ENCODE data around the gene KCNQ2.

Gene KCNQ2

DNA sequence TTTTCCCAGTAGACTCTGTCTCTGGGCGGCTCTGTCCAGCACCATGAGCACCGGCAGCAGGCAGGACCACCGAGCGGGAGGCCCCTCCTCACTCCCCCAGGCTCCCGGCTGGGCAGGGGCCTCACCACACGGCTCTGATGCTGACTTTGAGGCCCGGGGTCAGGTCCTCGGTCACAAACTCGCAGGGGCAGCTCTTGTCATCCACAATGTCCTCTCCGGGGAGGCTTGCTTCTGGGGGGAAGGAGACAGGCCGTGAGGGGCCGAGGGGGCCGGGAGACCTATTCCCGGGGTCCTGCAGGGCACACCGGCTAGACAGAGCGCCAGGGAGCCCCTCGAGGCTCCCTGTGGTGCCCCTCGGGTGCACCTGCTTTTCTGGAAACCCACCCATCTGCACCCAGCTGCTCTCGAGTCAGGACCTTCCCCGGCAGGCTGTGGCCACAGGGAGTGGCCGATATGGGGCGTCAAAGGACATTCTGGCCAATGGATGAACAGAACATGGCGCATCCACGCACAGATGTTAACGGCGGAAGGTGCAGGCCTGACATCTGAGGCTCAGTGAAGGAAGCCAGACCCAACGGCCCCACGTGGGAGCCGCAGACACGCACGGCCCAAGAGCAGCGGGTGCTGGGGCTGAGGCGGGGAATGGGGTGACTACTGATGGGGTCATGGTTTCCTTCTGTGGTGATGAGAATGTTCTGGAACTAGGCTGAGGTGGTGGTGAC lies 58.3 kb downstream of the KCNQ2 start:
- DNase-seq: no peak

DNA sequence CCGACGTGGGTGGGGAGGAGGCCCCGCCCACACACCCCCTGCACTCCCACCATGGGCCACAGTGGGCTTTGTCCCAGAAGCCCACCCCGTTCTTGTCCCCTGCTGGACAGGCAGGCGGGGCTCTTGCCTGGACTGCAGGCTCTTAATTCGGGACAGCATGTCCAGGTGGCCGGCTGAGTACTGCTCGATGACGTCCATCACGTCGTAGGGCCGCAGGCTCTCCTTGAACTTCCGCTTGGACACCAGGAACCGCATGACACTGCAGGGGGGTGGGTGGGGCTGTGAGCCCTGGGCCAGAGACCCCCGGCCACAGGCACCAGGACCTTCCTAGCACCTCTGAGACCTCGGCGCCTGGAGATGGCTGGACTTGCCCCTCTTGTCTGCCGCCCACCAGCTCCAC lies 59.1 kb downstream of the KCNQ2 start:
- DNase-seq: no peak

DNA sequence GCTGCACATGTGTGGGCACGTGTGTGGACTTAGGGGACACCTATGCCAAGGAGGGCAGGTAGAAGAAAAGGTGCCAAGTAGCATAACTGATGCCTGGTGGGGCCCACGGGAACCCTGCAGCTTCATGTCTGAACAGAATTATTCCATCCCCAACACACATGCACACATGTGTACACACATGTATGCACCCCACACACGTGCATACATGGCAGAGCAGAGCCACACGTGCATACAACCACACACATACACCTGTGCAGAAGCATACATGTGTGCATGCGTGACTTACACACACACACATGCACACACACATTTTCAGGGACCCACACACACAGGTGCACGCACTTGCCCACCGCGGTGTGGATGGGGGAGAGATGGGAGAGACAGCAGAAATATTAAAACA lies 59.6 kb downstream of the KCNQ2 start:
- no peak for DNase-seq

DNA sequence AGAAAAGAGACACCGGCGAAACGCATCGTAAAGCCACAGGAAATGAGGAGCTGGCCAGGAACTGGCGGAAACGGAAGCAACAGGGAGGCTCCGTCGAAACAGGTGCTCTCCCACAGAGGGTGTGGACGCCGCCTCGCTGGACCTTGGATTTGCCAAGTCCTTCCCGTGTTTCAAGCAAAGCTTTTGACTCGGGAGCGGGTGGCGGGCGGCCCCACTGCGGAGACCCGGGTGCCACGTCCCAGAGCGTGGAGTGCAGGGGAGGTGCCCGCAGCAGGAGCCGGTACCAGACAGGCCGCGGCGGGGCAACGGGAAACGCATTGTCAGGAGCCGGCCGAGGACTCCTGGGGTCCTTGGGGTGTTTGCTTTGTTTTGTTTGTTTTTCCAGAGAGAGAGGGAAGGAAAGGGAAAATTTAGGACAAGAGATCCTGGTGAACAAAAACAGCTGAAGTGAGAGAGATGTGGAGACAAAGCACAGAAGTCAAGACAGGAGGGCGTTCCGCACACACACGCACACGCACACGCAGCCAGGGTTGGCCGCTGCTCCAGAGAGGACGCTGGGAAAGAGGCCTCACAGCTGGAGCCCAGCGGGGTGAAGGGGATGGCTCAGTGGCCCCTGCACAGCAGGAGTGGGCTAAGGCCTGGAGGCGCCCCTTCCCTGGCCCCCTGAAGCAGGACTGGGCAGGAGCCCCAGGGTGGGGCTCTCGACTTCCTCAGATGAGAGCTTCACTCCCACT lies 60.4 kb downstream of the KCNQ2 start:
- no peak for DNase-seq

DNA sequence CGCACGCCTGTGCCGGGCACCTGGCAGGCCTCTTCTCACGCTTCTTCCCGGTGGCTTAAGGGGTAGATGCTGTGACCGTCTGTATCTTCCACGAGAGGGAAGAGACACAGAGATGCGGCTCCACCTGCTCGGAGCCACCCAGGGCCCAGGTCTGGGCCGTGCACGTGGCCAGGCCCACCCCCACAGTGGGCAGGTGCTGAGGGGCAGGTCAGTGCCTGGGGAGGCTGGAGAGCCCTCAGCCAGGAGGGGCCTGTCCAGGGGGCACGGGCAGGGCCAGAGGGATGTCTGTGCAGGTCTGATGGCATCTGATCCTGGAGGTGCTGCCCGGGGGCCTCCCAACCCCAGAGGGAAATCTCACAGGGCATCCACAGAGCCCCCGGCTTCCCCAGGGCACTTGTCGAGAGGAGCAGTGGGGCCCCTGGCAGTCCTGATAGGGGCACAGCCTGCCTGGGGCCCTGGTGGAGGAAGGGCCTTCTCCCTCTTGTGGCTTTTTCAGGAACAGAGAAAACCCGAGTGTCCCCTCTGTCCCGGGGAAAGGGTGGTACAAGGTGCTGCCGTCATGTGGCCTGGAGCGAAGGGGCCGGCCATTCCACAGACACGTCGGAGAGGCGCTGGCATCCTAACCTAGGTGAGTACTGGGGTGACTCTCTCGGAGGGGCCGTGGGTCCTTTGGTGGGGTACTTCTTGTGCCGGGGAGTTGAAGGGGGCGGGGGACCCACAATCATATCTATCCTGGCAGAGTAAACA lies 61.1 kb downstream of the KCNQ2 start:
- DNase-seq: no peak

DNA sequence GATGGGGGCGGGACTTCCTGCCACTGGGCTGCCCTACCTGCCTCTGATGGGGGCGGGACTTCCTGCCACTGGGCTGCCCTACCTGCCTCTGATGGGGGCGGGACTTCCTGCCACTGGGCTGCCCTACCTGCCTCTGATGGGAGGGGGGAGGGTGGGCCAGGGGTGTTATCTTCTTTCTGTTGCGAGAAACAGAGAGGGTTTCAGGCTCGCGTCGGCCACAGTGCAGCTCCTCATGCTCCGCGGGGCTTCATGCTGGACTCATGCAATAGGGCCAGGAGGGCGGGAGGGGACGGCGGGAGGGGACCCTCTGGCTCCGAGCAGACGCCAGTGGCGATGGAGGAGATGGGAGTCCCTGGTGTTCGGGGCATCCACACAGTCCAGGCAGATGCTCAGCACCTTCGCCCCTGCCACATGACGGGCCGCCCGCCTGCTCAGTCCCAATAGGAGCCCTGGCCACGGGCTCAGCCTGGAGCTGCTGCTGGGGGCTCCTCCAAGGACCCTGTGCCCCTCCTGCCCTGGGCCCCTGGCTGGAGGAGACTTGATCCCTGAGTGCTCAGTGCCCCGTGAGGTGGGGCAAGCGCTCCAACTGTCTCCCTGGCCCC lies 62.5 kb downstream of the KCNQ2 start:
- DNase-seq: no peak

DNA sequence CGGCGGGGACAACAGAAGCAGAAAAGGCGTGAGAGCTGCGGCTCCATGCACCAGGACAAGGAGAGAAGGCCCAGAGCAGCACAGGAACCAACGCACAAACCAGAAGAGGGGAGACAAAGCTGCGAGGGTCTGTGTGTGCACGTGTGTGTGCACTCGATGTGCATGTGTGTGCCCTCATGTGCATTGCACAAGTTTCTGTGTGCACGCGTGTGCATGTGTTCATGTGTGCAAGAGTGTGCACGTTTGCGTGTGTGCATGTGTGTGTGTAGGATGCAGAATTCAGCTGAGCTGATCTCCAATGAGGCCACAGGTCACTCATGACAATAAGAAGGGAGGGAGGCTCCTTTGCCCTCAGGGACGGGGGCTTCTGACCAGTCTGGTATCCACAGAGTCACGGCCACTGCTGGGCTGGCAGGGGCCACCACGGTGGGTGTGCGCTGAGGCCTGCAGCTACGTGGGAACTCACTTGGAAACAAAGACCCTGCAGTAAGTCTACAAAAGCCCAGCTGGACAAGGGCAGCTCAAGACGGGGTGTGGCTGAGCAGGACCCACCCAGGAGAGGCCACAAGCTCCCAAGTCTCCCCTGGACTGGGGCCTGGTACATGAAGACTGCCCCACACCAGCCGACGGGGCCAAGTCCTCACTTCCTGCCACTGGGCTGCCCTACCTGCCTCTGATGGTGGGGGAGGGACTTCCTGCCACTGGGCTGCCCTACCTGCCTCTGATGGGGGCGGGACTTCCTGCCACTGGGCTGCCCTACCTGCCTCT lies 63.2 kb downstream of the KCNQ2 start:
- no peak for DNase-seq

DNA sequence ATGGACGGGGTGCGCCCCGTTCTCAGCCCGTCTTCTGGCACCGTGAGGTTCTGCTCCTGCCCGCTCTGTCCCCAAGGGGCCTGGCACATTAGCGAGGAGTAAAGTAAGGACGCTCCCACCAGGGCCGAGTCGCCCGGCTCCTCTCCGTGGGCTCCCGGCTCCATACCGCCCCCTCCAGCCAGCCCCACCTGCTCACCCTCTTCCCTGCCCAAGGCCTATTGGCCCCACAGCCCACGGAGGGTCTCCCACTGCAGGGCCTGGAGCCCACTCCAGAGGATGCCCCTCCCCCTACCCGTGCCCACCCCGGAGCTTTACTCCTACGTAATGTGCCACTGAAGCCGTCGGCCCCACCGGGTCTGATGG lies 63.8 kb downstream of the KCNQ2 start:
- DNase-seq: no peak

DNA sequence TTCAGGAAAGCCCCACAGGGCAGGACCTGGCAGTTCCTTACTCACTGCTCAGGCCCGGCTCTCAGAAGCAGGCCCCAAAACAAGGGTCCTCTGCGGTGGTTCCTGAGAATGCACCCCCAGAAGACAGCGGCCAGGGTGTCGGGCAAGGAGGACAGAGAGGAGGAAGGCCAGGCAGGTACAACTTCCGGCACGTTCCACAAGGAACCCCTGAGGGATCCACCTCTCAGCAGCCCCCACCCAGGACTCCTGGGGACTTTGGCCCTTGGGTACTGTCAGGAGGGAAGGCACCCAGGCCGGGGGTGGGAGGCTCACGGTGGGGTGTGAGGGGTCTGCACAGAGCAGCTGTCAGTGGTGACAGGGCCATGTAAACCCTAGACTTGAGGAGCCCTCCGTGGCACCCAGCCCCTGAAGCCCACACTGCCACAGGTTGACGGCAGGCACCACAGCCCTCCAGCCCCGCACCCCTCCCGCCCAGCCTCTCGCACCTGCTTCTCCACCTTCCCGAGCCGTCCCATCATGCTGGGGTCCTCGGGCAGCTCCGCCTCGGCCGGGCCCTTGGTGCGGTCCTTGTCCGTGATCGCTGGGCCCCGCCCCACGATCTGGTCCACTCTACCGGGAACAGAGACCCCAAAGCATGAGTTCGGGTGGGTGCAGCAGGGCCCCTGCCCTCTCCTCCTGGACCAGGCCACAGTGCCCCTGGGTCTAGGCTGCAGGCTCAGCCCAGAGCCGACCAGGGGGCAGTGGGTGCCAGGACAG lies 64.3 kb downstream of the KCNQ2 start:
- no peak for DNase-seq

DNA sequence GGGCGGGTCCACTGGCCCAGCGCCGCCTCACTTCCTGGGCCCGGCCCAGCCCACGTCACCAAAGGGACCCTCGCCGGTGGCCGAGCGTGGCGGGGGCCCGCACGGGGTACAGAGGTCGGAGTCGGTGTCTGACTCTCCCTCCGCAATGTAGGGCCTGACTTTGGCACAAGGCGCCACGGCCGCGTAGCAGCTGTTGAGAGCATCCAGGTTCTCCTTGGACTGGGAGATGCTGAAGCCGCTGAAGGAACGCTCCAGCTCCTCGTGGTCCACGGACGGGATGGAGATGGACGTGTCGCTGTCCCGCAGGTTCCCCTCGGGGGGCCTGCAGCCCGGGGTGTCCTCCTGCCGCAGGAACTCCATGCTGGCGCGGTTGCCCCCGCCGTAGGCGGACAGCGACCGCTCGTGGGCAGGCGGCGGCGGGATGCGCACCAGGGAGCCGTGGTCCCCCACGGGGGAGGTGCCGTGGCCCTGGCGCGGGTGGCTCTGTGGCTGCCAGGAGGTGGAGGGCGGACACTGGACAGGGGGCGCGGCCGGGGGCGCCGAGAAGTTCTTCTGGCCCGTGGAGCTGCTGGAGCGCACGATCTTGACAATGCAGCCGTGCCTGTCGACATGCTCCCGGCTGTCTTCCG lies 65.7 kb downstream of the KCNQ2 start:
- no peak for DNase-seq

DNA sequence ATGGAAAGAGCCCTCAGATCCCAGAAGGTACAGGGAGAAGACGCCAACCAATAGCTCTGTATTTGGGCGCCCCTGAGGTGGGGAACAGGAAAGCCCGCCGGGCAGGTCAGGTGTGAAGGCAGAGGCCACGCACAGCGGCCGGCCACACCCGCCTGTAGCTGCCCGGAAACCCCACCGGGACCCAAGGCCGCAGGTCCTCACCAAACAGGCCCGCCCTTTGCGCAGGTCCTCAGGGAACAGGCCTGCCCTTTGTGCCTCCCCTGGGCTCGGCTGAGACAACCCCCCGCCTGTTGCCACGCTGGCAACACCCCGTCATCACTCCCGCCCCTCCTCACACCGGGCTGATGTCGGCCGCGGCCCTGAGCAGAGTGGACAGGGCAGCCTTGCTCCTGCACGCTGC lies 66.4 kb downstream of the KCNQ2 start:
- no peak for DNase-seq

DNA sequence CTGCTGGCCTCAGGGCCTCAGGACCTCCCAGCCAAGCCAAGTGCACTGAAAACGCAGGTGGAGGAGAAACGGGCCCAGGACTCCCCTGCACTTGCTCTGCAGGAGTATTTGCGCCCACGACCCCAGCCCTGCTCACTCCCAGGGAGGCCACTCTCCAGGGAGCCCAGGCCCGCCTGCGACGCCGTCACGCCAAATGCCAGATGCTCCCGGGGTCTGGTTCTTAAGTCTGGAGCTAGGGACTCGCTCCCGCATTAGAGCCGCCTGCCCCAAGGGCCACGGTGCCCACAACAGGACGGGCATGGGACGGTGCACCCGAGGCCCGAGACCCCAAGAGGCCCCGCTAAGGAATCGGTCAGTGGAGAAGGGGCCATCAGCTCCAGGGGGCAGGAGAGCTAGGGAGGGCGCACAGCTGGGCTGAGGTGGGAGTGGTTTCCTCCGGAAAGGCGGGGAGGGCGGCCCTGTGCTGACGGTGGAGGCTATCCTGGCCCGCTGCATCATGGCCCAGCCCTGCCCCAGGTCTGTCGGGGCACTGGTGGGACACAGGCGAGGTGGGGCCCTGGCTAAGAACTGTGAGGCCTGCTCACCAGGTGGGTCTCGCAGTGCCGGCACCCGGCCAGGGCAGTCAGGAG lies 67.2 kb downstream of the KCNQ2 start:
- DNase-seq: no peak

DNA sequence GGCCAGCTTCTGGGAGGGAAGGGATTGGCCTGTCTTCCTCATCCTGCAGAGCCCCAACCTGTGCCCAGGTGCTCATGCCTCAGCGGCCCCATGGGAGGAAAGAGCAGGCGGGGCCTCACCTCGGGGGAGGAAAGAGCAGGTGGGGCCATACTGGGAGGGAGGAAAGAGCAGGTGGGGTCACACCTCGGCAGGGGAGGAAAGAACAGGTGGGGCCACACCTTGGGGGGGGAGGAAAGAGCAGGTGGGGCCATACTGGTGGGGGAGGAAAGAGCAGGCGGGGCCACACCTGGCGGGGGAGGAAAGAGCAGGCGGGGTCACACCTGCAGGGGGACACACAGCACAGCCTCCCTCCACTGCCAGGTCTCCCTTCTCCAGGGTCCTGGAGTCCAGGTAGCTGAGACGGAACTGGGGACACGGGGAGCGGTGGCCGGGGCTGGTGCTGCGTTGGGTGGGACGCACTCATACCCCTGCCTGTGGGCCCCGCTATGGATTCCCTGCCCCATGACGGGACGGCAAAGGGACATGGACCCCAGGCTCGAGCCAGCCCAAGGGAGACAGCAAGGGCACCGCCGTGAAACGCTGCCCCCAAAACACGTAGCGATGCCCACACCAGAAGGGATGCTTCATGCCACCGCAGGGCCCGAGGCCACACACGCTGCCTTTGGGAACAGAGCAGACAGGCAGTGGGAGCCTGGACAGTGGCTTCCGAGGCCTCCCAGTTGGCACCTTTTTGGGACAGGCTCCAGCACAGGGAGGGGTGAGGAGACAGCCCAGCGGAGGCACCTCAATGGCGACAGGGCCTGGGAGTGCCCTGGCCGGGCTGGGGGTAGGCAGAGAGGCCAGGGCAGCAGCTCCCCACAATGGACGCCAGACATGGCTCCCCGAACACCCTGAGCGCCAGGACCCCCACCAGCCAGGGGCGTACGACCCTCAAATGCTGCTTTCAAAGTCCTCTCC lies 68.0 kb downstream of the KCNQ2 start:
- DNase-seq: no peak

DNA sequence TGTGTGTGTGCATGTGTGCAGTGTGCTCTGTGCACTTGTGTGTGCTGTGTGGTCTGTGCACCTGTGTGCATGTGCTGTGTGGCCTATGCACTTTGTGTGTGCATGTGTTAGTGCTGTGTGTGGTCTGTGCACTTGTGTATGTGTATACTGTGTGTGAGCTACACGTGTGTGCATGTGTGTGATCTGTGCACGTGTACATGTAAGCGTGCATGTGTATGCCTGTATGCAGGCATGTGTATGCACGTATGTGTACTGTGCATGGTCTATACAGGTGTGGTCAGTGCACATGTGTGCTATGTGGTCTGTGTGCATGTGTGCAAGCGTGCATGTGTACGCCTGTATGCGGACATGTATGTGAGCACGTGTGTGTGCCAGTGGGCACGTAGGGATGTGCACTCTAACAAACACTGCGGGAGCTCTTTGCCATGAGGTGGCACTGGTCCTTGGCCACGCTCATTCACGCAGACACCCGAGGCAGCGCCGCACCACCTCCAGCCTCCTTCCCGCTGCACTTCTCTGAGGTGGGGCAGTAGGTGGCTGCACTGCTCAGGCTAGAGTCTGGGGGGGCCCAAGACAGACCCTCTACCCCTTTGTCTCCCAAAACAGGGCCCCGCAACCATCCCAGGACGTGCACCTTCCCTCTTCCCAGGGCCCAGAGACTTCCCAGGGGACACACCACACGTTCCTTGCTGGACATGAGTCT lies 68.9 kb downstream of the KCNQ2 start:
- DNase-seq: no peak

DNA sequence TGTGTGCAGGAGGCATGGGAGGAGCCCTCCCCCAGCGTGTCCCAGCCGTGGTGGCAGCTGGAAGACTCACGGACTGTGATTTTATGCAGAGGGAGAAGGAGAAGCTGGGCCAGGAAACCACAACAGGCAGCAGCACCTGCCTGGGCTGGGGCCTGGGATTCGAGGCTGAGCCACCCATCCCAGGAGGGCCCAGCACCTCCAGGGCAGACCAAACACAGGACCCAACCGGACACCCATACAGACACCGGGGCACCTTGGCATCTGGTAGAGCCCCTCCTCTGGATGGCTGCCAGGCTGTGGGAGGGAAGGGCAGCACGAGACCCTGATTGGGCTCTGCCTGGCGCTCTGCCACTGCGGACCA lies 69.6 kb downstream of the KCNQ2 start:
- no peak for DNase-seq

DNA sequence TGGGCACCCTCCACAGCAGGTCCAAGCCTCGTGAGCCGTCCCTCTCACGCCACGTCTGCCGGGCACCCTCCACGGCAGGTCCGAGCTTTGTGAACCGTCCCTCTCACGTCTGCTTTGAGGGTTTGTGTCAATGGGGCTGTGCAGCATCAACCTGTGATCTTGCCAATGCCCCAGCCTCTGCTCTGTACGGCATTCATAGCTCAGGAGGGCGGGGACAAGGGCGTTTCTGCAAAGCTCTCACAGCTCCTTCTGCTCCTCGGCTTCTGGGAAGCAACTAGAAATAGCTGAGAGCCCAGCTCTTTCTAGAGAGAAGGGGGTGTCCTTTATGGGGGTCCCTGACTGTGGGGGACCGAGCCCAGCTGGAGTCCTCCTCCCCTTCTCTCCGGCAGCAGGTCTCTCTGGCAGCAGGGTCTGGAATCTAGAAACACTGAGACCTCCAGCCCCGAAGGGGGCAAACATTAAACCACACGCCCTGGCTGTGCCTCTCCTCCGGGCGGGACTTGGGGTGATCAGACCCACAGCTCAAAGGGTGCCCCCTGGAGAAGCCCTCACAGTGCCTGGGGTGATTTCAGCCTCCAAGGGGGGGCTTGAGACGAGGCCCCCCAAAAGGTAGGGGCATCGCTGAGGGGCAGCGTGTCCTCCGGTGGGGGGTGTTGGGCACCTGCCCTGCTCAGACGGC lies 70.1 kb downstream of the KCNQ2 start:
- no peak for DNase-seq

DNA sequence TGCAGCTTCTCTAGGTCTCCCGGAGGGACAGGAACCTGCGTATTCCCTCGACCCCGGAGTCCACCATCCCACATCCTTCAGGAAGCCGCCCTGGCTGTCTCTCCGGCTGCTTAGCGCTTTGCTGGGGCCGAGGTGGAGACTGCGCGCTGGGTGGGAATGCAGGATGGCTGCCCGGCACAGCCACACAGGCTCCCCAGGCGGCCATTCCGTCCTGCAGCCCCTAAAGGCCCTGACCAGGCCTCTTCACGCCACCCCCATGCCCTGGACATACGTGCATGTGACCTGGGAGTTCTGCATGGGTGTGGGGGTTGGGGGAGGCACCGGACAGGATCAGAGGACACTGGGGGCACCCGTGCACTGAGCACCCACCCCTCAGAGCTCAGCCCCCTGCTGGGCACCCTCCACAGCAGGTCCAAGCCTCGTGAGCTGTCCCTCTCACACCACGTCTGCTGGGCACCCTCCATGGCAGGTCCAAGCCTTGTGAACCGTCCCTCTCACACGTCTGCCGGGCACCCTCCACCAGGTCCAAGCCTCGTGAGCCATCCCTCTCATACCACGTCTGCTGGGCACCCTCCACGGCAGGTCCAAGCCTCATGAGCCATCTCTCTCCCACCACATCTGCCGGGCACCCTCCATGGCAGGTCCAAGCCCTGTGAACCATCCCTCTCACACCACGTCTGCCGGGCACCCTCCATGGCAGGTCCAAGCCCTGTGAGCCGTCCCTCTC lies 70.9 kb downstream of the KCNQ2 start:
- no peak for DNase-seq

Data from NCI-H446 treated with DMSO at 0.1 percent for 48 hours (cell line).